Esophagus (tissue), 2 donors: ENCODE measurements around the gene PLCL1. TPM values are rescaled to one million over a fixed set of nuclear protein-coding genes. Genes with fewer than 3 reads are reported as not detected.

Experiments used
- H3K27ac ChIP-seq, 2 donors: one replicate each; pipeline ENCODE4 v1.5.1; 2013; ENCODE audit warnings: low read depth in 2 of 2, mild to moderate bottlenecking in 2 of 2, inconsistent platforms in 1 of 2, low read length in 1 of 2, moderate library complexity in 1 of 2
- H3K27me3 ChIP-seq, 2 donors: one replicate each; pipeline ENCODE4 v1.6.1; 2013; ENCODE audit warnings: low read length in 2 of 2, control low read depth in 1 of 2, mild to moderate bottlenecking in 1 of 2; ENCODE audit not compliant: insufficient read depth in 2 of 2, control insufficient read depth in 1 of 2
- H3K36me3 ChIP-seq, 2 donors: one replicate each; pipeline ENCODE4 v1.6.1; 2013; ENCODE audit warnings: low read length in 1 of 2; ENCODE audit not compliant: control insufficient read depth in 2 of 2, insufficient read depth in 2 of 2
- H3K4me1 ChIP-seq, 2 donors: one replicate each; pipeline ENCODE4 v1.6.1; 2013; ENCODE audit warnings: low read length in 1 of 2; ENCODE audit not compliant: control insufficient read depth in 2 of 2, insufficient read depth in 2 of 2
- H3K4me3 ChIP-seq, 2 donors: one replicate each; pipeline ENCODE4 v1.5.1; 2013; ENCODE audit warnings: low read length in 2 of 2, mild to moderate bottlenecking in 2 of 2, low read depth in 1 of 2, moderate library complexity in 1 of 2
- H3K9me3 ChIP-seq, 2 donors: one replicate each; pipeline ENCODE4 v1.6.1; 2013; ENCODE audit warnings: mild to moderate bottlenecking in 2 of 2, low read depth in 1 of 2, low read length in 1 of 2, moderate library complexity in 1 of 2; ENCODE audit not compliant: control insufficient read depth in 2 of 2, insufficient read depth in 1 of 2
- WGBS, 2 donors: extraction: QIAGEN DNeasy Blood & Tissue Kit; methylation state at CpG; one replicate each; pipeline ENCODE4 v1.1.7; 2013; 5-methylcytosine and 5-hydroxymethylcytosine counted together
- polyA plus RNA-seq, 2 donors: library from polyadenylated mRNA; stranded (reverse); fragments of 200-250 nt; gene quantifications; one replicate each; pipeline ENCODE4 v1.2.3, GENCODE V29; 2013
- donor health status: healthy with polysubstance abuse.
- donor health status: Bipolar disorder and iron deficiency.

Gene PLCL1
- polyA plus RNA-seq, 2 donors = 0.20 to 0.59 TPM

GRCh38 chr2:197913084-197913483 lies 108.7 kb downstream of the PLCL1 start:
- Histone ChIP-seq H3K27me3 (no peaks in the 10 kb centered on the region), H3K4me3 (no peak overlapping the region), H3K9me3 (no peaks in the 10 kb centered on the region), H3K4me1 (no peaks in the 10 kb centered on the region), H3K27ac (no peak overlapping the region), H3K36me3 (no peaks in the 10 kb centered on the region)
- WGBS, 2 donors = 54 to 58% methylated on average over 3 of the region's 3 CpGs

GRCh38 chr2:197914778-197915177 lies 110.4 kb downstream of the PLCL1 start:
- Histone ChIP-seq H3K36me3 (no peaks in the 10 kb centered on the region), H3K4me1 (no peaks in the 10 kb centered on the region), H3K4me3 (no peak overlapping the region), H3K27ac (no peak overlapping the region), H3K27me3 (no peaks in the 10 kb centered on the region), H3K9me3 (no peaks in the 10 kb centered on the region)
- 55 to 63% methylated on average over 2 of the region's 2 CpGs for WGBS, 2 donors

GRCh38 chr2:197915548-197916265 lies 111.3 kb downstream of the PLCL1 start:
- Histone ChIP-seq H3K9me3 (no peaks in the 10 kb centered on the region), H3K27me3 (no peaks in the 10 kb centered on the region), H3K27ac (no peak overlapping the region), H3K4me1 (no peaks in the 10 kb centered on the region), H3K36me3 (no peaks in the 10 kb centered on the region), H3K4me3 (no peak overlapping the region)
- 70 to 75% methylated on average over 3 of the region's 3 CpGs for WGBS, 2 donors

- Histone ChIP-seq H3K4me1 (no peaks in the 10 kb centered on the region), H3K27me3 (no peaks in the 10 kb centered on the region), H3K9me3 (no peaks in the 10 kb centered on the region), H3K36me3 (no peaks in the 10 kb centered on the region), H3K4me3 (no peak overlapping the region), H3K27ac (no peak overlapping the region)
Observed at GRCh38 chr2:197919487-197919886, 115.1 kb downstream of the PLCL1 start.

- no peak overlapping the region for H3K4me3 ChIP-seq
- H3K4me1 ChIP-seq = no peaks in the 10 kb centered on the region
- 82 to 90% methylated on average over 1 of the region's 1 CpG for WGBS, 2 donors
- no peaks in the 10 kb centered on the region for H3K9me3 ChIP-seq
- no peaks in the 10 kb centered on the region for H3K36me3 ChIP-seq
- H3K27ac ChIP-seq = no peak overlapping the region
- H3K27me3 ChIP-seq = no peaks in the 10 kb centered on the region
Observed at GRCh38 chr2:197920088-197920487, 115.7 kb downstream of the PLCL1 start.

GRCh38 chr2:197920592-197921201 lies 116.3 kb downstream of the PLCL1 start:
- no peaks in the 10 kb centered on the region for H3K27me3 ChIP-seq
- 71 to 77% methylated on average over 5 of the region's 5 CpGs for WGBS, 2 donors
- no peak overlapping the region for H3K27ac ChIP-seq
- H3K36me3 ChIP-seq = no peaks in the 10 kb centered on the region
- H3K4me1 ChIP-seq = no peaks in the 10 kb centered on the region
- H3K9me3 ChIP-seq = no peaks in the 10 kb centered on the region
- no peak overlapping the region for H3K4me3 ChIP-seq

GRCh38 chr2:197924483-197924882 lies 120.1 kb downstream of the PLCL1 start:
- 90 to 92% methylated on average over 5 of the region's 5 CpGs for WGBS, 2 donors
- no peak overlapping the region for H3K27ac ChIP-seq
- H3K27me3 ChIP-seq = no peaks in the 10 kb centered on the region
- no peaks in the 10 kb centered on the region for H3K36me3 ChIP-seq
- H3K4me3 ChIP-seq = no peak overlapping the region
- no peaks in the 10 kb centered on the region for H3K4me1 ChIP-seq
- no peaks in the 10 kb centered on the region for H3K9me3 ChIP-seq

- no peak overlapping the region for H3K27ac ChIP-seq
- H3K27me3 ChIP-seq = no peaks in the 10 kb centered on the region
- H3K4me3 ChIP-seq = no peak overlapping the region
- H3K36me3 ChIP-seq = no peaks in the 10 kb centered on the region
- H3K4me1 ChIP-seq = no peaks in the 10 kb centered on the region
- H3K9me3 ChIP-seq = no peaks in the 10 kb centered on the region
Observed at GRCh38 chr2:197925204-197925603, 120.8 kb downstream of the PLCL1 start.

GRCh38 chr2:197925976-197926375 lies 121.6 kb downstream of the PLCL1 start:
- no peaks in the 10 kb centered on the region for H3K4me1 ChIP-seq
- no peaks in the 10 kb centered on the region for H3K27me3 ChIP-seq
- no peaks in the 10 kb centered on the region for H3K36me3 ChIP-seq
- no peak overlapping the region for H3K4me3 ChIP-seq
- H3K27ac ChIP-seq = no peak overlapping the region
- H3K9me3 ChIP-seq = no peaks in the 10 kb centered on the region

- WGBS, 2 donors = 61 to 68% methylated on average over 4 of the region's 4 CpGs
- no peaks in the 10 kb centered on the region for H3K4me1 ChIP-seq
- H3K27ac ChIP-seq = no peak overlapping the region
- H3K36me3 ChIP-seq = no peaks in the 10 kb centered on the region
- H3K9me3 ChIP-seq = no peaks in the 10 kb centered on the region
- H3K4me3 ChIP-seq = no peak overlapping the region
- no peaks in the 10 kb centered on the region for H3K27me3 ChIP-seq
Observed at GRCh38 chr2:197926673-197927072, 122.3 kb downstream of the PLCL1 start.
